Brain pericyte (primary cell): ENCODE measurements around the gene SLC38A7.
"Not testable (repeated sequence)": the region's sequence is repeated elsewhere in the genome, so short reads cannot be mapped to it uniquely, and the experiment has no call there.

Source experiments
- DNase-seq: peaks from one replicate; pipeline ENCODE4 v3.0.0-alpha.2; 2012; ENCODE audit warnings: low read depth, low spot score

The SLC38A7 gene

GRCh38 chr16:58637021-58637420 is 47.5 kb downstream of the SLC38A7 start:
- DNase-seq, result not testable (repeated sequence)

- no peak for DNase-seq
Measured at GRCh38 chr16:58636466-58636865, 48.1 kb downstream of the SLC38A7 start.

DNA sequence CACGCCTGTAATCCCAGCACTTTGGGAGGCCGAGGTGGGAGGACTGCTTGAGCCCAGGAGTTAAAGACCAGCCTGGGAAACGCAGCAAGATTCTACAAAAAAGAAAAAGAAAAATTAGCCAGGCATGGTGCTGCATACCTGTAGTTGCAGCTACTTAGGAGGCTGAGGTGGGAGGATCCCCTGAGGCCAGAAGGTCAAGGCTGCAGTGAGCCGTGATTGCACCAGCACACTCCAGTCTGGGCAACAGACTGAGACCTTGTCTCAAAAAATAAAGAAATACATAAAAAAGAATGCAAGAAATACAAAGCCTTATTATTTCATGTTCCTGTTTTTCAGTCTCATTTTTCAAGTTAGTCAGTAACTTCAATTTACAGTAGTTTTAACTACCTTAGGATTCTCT is 49.1 kb downstream of the SLC38A7 start:
- no peak for DNase-seq

DNA sequence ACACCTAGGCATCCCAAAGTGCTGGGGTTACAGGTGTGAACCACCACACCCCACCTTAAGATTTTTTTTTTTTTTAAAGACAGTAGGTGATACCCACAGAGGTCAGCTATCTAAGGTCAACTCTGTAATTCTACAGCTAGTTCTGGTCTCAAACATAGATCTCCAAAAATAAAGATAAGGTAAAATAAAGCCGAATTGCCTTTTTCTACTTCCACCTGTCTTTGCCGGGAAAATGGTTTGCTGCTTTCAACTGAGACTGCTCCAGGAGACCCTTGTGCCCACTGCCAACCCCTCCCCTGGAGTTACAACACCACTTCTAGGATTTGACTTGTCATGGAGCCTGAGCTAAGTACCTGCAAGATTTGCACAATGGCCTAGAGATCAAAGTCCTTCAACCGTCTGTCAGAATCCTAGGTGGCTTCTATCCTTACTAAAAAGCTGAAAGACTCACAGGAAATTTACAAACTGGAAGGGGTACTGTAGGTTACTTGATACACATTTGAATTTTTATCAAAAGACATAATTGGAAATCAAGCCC is 50.2 kb downstream of the SLC38A7 start:
- no peak for DNase-seq

DNA sequence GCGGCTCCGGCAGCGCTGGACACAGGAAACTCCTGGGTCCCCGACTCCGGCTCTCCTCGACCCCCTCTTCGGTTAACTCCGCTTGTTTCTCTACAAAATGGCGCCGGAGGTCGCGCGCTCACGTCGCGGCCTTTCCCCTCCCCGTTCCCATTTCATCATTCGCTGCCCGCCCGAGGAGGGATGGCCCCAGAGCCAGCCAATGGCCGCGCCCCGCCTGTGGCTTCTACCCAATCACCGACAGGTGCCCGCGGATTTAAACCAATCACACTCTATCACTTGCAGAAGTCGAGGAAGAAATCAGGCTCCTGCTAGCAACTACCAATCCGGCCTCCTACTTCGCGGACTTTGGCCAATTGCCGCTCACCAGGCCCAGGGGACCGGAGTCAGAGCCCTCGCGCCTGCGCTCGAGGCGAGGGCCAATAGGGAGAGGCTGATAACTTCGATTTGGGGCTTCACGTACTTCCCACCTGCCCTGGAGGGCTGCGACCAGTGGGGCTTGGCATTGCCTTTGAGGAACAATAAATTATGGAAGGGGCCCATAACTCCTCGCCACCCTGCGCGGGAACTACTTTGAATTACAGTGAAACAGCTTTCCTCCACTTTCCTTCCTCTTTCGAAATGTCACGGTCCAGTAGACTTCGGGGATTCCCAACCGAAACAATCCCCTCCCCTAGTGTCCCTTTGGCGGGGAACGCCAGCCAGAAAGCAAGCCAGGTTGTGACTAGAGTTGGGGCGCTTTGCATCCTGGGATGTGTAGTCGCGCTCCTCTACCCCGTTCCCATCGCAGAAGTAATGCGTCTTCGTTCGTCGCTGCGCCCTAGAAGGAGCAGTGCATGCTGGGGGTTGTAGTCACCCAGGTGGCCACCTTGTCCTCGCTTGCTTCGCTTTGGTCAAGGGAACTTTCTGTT is 54.6 kb downstream of the SLC38A7 start, which contains the start of gene CNOT1:
Gene CNOT1 (minus strand): TSS at position 94 of the 908 bp plus-strand sequence. CDS start 30,489 bp downstream, outside the sequence.
- peak; percentile 99 for DNase-seq

- DNase-seq, result no peak
Measured at GRCh38 chr16:58628845-58629732, 55.5 kb downstream of the SLC38A7 start.

DNA sequence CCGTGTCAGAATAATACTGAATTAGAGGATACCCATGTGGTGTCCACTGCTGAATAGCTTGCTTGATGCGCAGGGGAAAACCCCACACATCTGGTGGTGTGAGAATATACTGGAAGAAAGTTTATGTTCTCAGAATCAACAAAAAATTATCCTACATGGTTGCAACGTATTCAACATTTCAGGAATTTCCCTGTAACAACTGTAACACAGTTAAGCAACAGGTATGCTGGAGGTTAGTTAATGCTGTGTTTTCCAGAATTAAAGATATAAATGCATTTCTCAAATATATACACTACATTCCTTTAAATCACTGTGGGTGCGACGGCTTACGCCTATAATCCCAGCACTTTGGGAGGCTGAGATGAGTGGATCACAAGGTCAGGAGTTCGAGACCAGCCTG is 60.4 kb downstream of the SLC38A7 start:
- DNase-seq, result no peak

GRCh38 chr16:58620396-58620795 is 64.2 kb downstream of the SLC38A7 start:
- DNase-seq, result no peak

DNA sequence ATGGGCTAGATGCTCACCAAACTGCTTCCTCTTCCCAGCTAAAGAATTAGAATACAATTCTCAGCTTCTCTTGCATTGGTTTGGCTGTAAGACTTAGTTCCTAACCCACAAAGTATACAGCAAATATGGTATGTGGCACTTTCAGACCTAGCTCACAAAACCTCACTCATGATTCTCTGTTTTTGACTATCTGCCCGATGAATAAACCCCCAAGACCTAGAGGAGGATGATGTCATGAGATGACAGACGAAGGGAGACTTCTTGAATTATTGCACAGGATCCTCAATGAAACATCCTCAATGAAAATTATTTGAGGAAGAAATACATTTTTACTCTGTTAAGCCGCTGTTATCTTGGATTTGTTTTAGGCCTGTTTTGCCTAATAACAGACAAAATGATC is 69.3 kb downstream of the SLC38A7 start:
- DNase-seq, result no peak
